ENCODE measurements around the gene SRP68.

The SRP68 gene

DNA sequence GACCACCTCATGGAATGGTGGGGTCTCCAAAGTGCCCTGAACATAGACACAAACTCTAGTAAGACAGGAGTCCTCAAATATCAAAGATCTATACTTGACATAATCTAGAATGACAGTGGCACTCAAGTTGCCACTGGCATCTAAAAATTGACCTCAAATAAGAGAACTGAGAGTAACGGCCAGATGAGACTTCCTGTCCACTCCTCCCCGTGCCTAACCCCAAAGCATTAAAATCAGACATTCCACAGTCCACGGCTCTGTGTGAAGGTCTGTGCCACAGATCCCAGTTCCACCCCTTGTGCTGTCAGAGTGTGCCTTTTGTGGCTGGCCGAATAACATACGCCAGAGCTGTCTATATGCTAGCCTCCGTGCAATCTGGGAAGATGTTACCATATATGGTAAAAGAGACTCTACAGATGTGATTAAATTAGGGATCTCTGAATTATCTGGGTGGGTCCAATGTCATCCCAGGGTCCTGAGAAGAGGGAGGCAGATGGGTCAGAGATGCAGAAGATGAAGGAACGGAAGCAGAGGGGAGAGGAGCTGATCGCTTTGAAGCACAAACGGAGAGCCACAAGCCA, 24.2 kb downstream of the SRP68 start:
- POLR2A ChIA-PET: no interaction called here
- Histone ChIP-seq H3K36me3 (ENCODE audit: control insufficient read depth in 2 of 2, insufficient read depth in 1 of 2, low read length in 2 of 2) (peaks cover 69 to 95% of the 10 kb centered on the region in 2 experiments), H3K4me3 (ENCODE audit: low read depth, low read length) (no peak overlapping the region), H3K4me1 (ENCODE audit: control insufficient read depth, insufficient read depth, low read length) (no peaks in the 10 kb centered on the region), H3K27ac (ENCODE audit: extremely low read depth, low read depth, low read length) (no peak overlapping the region), H3K9me3 (ENCODE audit: control insufficient read depth, insufficient read depth, low read depth, low read length) (no peaks in the 10 kb centered on the region)
- TF ChIP-seq ZNF10 (tag by site-specific recombination; IDR thresholded peaks at IDR 0.05) (no peak), WT1 (tag by site-specific recombination; IDR thresholded peaks at IDR 0.05) (no peak), ZNF776 (tag by site-specific recombination; IDR thresholded peaks at IDR 0.05; ENCODE audit: borderline replicate concordance) (no peak), ZNF175 (tag by site-specific recombination; IDR thresholded peaks at IDR 0.05) (no peak), ZNF202 (tag by site-specific recombination; IDR thresholded peaks at IDR 0.05; ENCODE audit: borderline replicate concordance) (no peak), AEBP2 (tag by site-specific recombination; IDR thresholded peaks at IDR 0.05; ENCODE audit: borderline replicate concordance) (no peak), PRDM4 (tag by site-specific recombination; IDR thresholded peaks at IDR 0.05) (no peak), ZBTB8A (tag by site-specific recombination; IDR thresholded peaks at IDR 0.05) (no peak)
- CTCF ChIA-PET: interaction anchor here (0.6 to 2.3 kb wide), 5 partner anchors 28 to 643 kb away, joined by 3 to 14 read pairs (median 3); partner anchors contain the start of gene GRB2

GRCh38 chr17:76046064-76046463, 26.3 kb downstream of the SRP68 start:
- CTCF ChIA-PET: interaction anchor here (1.1 to 2.3 kb wide), 3 partner anchors 11 to 32 kb away, joined by 3 to 14 read pairs (median 3); no protein-coding TSS in a partner anchor
- no peak for TF ChIP-seq REPIN1 (tag by site-specific recombination; IDR thresholded peaks at IDR 0.05; ENCODE audit: low read depth)
- TF ChIP-seq KLF8 (tag by site-specific recombination; IDR thresholded peaks at IDR 0.05): no peak
- no peak for TF ChIP-seq OVOL3 (tag by site-specific recombination; IDR thresholded peaks at IDR 0.05)
- TF ChIP-seq ZNF335 (tag by site-specific recombination; conservative IDR thresholded peaks at IDR 0.05): no peak
- TF ChIP-seq ZNF18 (tag by site-specific recombination; IDR thresholded peaks at IDR 0.05): no peak
- TF ChIP-seq ZNF221 (tag by site-specific recombination; IDR thresholded peaks at IDR 0.05; ENCODE audit: borderline replicate concordance): no peak
- TF ChIP-seq, protein P1, sequence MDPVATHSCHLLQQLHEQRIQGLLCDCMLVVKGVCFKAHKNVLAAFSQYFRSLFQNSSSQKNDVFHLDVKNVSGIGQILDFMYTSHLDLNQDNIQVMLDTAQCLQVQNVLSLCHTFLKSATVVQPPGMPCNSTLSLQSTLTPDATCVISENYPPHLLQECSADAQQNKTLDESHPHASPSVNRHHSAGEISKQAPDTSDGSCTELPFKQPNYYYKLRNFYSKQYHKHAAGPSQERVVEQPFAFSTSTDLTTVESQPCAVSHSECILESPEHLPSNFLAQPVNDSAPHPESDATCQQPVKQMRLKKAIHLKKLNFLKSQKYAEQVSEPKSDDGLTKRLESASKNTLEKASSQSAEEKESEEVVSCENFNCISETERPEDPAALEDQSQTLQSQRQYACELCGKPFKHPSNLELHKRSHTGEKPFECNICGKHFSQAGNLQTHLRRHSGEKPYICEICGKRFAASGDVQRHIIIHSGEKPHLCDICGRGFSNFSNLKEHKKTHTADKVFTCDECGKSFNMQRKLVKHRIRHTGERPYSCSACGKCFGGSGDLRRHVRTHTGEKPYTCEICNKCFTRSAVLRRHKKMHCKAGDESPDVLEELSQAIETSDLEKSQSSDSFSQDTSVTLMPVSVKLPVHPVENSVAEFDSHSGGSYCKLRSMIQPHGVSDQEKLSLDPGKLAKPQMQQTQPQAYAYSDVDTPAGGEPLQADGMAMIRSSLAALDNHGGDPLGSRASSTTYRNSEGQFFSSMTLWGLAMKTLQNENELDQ (tag by site-specific recombination; IDR thresholded peaks at IDR 0.05; ENCODE audit: low read depth): no peak
- TF ChIP-seq PRDM1 (tag by site-specific recombination; IDR thresholded peaks at IDR 0.05): no peak
- TF ChIP-seq, protein P2, sequence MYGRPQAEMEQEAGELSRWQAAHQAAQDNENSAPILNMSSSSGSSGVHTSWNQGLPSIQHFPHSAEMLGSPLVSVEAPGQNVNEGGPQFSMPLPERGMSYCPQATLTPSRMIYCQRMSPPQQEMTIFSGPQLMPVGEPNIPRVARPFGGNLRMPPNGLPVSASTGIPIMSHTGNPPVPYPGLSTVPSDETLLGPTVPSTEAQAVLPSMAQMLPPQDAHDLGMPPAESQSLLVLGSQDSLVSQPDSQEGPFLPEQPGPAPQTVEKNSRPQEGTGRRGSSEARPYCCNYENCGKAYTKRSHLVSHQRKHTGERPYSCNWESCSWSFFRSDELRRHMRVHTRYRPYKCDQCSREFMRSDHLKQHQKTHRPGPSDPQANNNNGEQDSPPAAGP (tag by site-specific recombination; IDR thresholded peaks at IDR 0.05): no peak
- TF ChIP-seq ZNF202 (tag by site-specific recombination; IDR thresholded peaks at IDR 0.05; ENCODE audit: borderline replicate concordance): no peak
- TF ChIP-seq, protein P3, sequence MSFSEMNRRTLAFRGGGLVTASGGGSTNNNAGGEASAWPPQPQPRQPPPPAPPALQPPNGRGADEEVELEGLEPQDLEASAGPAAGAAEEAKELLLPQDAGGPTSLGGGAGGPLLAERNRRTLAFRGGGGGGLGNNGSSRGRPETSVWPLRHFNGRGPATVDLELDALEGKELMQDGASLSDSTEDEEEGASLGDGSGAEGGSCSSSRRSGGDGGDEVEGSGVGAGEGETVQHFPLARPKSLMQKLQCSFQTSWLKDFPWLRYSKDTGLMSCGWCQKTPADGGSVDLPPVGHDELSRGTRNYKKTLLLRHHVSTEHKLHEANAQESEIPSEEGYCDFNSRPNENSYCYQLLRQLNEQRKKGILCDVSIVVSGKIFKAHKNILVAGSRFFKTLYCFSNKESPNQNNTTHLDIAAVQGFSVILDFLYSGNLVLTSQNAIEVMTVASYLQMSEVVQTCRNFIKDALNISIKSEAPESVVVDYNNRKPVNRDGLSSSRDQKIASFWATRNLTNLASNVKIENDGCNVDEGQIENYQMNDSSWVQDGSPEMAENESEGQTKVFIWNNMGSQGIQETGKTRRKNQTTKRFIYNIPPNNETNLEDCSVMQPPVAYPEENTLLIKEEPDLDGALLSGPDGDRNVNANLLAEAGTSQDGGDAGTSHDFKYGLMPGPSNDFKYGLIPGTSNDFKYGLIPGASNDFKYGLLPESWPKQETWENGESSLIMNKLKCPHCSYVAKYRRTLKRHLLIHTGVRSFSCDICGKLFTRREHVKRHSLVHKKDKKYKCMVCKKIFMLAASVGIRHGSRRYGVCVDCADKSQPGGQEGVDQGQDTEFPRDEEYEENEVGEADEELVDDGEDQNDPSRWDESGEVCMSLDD (tag by site-specific recombination; IDR thresholded peaks at IDR 0.05): no peak
- no peak for TF ChIP-seq ZNF302 (tag by site-specific recombination; IDR thresholded peaks at IDR 0.05; ENCODE audit: low read depth)
- TF ChIP-seq TCF7L2 (IDR thresholded peaks at IDR 0.05; ENCODE audit: borderline replicate concordance, low read depth, low read length): no peak
- POLR2A ChIA-PET: interaction anchor here (0.6 kb wide), 1 partner anchor 11 kb away, joined by 4 read pairs; no protein-coding TSS in a partner anchor
- Histone ChIP-seq H3K9me3 (ENCODE audit: control insufficient read depth, insufficient read depth, low read depth, low read length) (no peaks in the 10 kb centered on the region), H3K27ac (ENCODE audit: extremely low read depth, low read depth, low read length) (no peak overlapping the region), H3K36me3 (ENCODE audit: control insufficient read depth in 2 of 2, insufficient read depth in 1 of 2, low read length in 2 of 2) (peaks cover 70 to 99% of the 10 kb centered on the region in 2 experiments), H3K4me3 (ENCODE audit: low read depth, low read length) (no peak overlapping the region), H3K4me1 (ENCODE audit: control insufficient read depth, insufficient read depth, low read length) (no peaks in the 10 kb centered on the region)

Data from HEK293 (cell line).